ENCODE results near the gene SLC26A6. TPM values are rescaled to one million over a fixed set of nuclear protein-coding genes. Genes with fewer than 3 reads are reported as not detected.
A peak's percentile ranks its signal among the peaks of the same experiment; 100 is the strongest.

The SLC26A6 gene
- total RNA-seq, 1 donor from 2014 or later, result 28.1 TPM

GRCh38 chr3:48674505-48674904, 39.2 kb upstream of the SLC26A6 start:
- Histone ChIP-seq H3K27me3 (no peaks in the 10 kb centered on the region), H3K9me3 (no peaks in the 10 kb centered on the region), H3K4me3 (no peak overlapping the region), H3K36me3 (peaks cover 34 to 51% of the 10 kb centered on the region in 2 donors), H3K4me1 (no peaks in the 10 kb centered on the region), H3K27ac (no peak overlapping the region)
- DNase-seq (ENCODE audit: low spot score in 2 of 2), result no peak
- intact Hi-C loops (cut with DNase I), result no loop called here
- TF ChIP-seq CTCF (IDR thresholded peaks at IDR 0.05), result no peak

GRCh38 chr3:48672522-48672921, 37.3 kb upstream of the SLC26A6 start:
- peaks cover 17 to 31% of the 10 kb centered on the region in 2 donors for H3K36me3 ChIP-seq
- no peaks in the 10 kb centered on the region for H3K27me3 ChIP-seq
- intact Hi-C loops (cut with DNase I), result no loop called here
- H3K9me3 ChIP-seq, result no peaks in the 10 kb centered on the region
- no peak for TF ChIP-seq CTCF (IDR thresholded peaks at IDR 0.05)
- H3K4me1 ChIP-seq, result no peaks in the 10 kb centered on the region
- no peak for DNase-seq (ENCODE audit: low spot score in 2 of 2)
- H3K4me3 ChIP-seq, result no peak overlapping the region
- no peak overlapping the region for H3K27ac ChIP-seq

GRCh38 chr3:48664929-48665328, 29.7 kb upstream of the SLC26A6 start:
- peak overlapping the region; percentile 95 to 97 for H3K27ac ChIP-seq
- intact Hi-C loops (cut with DNase I), result loop anchor here (1.0 kb wide), 2 partner anchors 20 to 200 kb away; partner anchors contain the start of gene NCKIPSD

GRCh38 chr3:48664313-48664644, 29.0 kb upstream of the SLC26A6 start:
- no peaks in the 10 kb centered on the region for H3K27me3 ChIP-seq
- peak overlapping the region; percentile 95 to 97 for H3K27ac ChIP-seq
- TF ChIP-seq CTCF (IDR thresholded peaks at IDR 0.05), result peak in 1 of 3 experiments; percentile 4

More at GRCh38 chr3:48664929-48665328, 29.7 kb upstream of the SLC26A6 start:
- Histone ChIP-seq H3K9me3 (no peaks in the 10 kb centered on the region), H3K27me3 (no peaks in the 10 kb centered on the region), H3K36me3 (peaks cover 0 to 4% of the 10 kb centered on the region in 2 donors), H3K4me3 (no peak overlapping the region), H3K4me1 (peaks cover 6 to 14% of the 10 kb centered on the region in 2 donors)
- DNase-seq (ENCODE audit: low spot score in 2 of 2), result no peak
- TF ChIP-seq CTCF (IDR thresholded peaks at IDR 0.05), result no peak

GRCh38 chr3:48663489-48664312, 28.4 kb upstream of the SLC26A6 start:
- no peaks in the 10 kb centered on the region for H3K9me3 ChIP-seq
- intact Hi-C loops (cut with DNase I), result loop anchor here (1.0 kb wide), 2 partner anchors 22 to 198 kb away; partner anchors contain the start of gene NCKIPSD
- peak overlapping the region; percentile 65 to 73 for H3K4me3 ChIP-seq
- peaks cover 6 to 14% of the 10 kb centered on the region in 2 donors for H3K4me1 ChIP-seq
- peaks cover 0 to 4% of the 10 kb centered on the region in 2 donors for H3K36me3 ChIP-seq
- TF ChIP-seq CTCF (IDR thresholded peaks at IDR 0.05), result peak; percentile 72 to 84 (median 82)
- H3K27me3 ChIP-seq, result no peaks in the 10 kb centered on the region
- peak; percentile 92 to 99 for DNase-seq (ENCODE audit: low spot score in 2 of 2)
- H3K27ac ChIP-seq, result peak overlapping the region; percentile 95 to 97

More at GRCh38 chr3:48664313-48664644, 29.0 kb upstream of the SLC26A6 start:
- intact Hi-C loops (cut with DNase I), result loop anchor here (1.0 kb wide), 2 partner anchors 21 to 199 kb away; partner anchors contain the start of gene NCKIPSD
- Histone ChIP-seq H3K4me3 (peak overlapping the region in 1 of 2 donors; percentile 73), H3K36me3 (peaks cover 0 to 4% of the 10 kb centered on the region in 2 donors), H3K4me1 (peaks cover 6 to 14% of the 10 kb centered on the region in 2 donors), H3K9me3 (no peaks in the 10 kb centered on the region)
- no peak for DNase-seq (ENCODE audit: low spot score in 2 of 2)
